Measurements from ENCODE around the gene ASB15. TPM values are rescaled to one million over a fixed set of nuclear protein-coding genes. Genes with fewer than 3 reads are reported as not detected.
"Not testable (repeated sequence)": the region's sequence is repeated elsewhere in the genome, so short reads cannot be mapped to it uniquely, and the experiment has no call there.

ASB15 gene
- total and polyA plus RNA-seq, 2 of the 8 experiments (the other 6 are each of a cell fraction or from before 2014, with no cell fraction given), result not detected

GRCh38 chr7:123633553-123633952, 31.9 kb downstream of the ASB15 start:
- Histone ChIP-seq H3K9me3 (ENCODE audit: insufficient read depth in 2 of 2, low read depth in 1 of 2, low read length in 1 of 2) (no peaks in the 10 kb centered on the region), H3K9ac (replicated peaks in 1 of 4; ENCODE audit: extremely low read depth in 1 of 4, low read depth in 3 of 4, low read length in 3 of 4) (no peak overlapping the region), H2BK5ac (ENCODE audit: low read depth, low read length) (no peak overlapping the region), H2BK15ac (ENCODE audit: low read length) (no peak overlapping the region), H4K20me1 (replicated peaks in 1 of 2; ENCODE audit: control insufficient read depth in 1 of 2, insufficient read depth in 2 of 2, low read length in 2 of 2) (no peaks in the 10 kb centered on the region), H2BK12ac (ENCODE audit: low read depth, low read length) (no peak overlapping the region), H3K4ac (replicated peaks; ENCODE audit: insufficient read length, low read depth, low read length) (no peak overlapping the region), H4K8ac (ENCODE audit: extremely low read depth, insufficient read depth, low read length) (no peak overlapping the region), H3K79me2 (ENCODE audit: control insufficient read depth in 1 of 2, insufficient read depth in 2 of 2, low read length in 2 of 2) (no peaks in the 10 kb centered on the region), H2AFZ (ENCODE audit: low read length) (no peak overlapping the region), H3K27ac (ENCODE audit: low read depth, low read length) (no peak overlapping the region), H2AK5ac (ENCODE audit: low read depth, low read length) (no peak overlapping the region), H4K91ac (replicated peaks; ENCODE audit: insufficient read length, low read length) (no peak overlapping the region), H3K56ac (replicated peaks; ENCODE audit: insufficient read length, low read depth, low read length) (no peak overlapping the region), H3K23me2 (ENCODE audit: low read depth, low read length) (0 out of 2 replicates have a peak, but pooled peaks cover 1% of the 10 kb centered on the region), H4K5ac (ENCODE audit: insufficient read length, low read depth, low read length) (no peak overlapping the region), H3K4me1 (replicated peaks in 1 of 4; ENCODE audit: control insufficient read depth in 3 of 4, insufficient read depth in 4 of 4, low read length in 3 of 4) (no peaks in the 10 kb centered on the region; a peak in 1 of 7 replicates), H3K36me3 (ENCODE audit: control insufficient read depth in 2 of 4, insufficient read depth in 4 of 4, low read length in 3 of 4) (no peaks in the 10 kb centered on the region), H3K14ac (ENCODE audit: insufficient read length) (no peak overlapping the region), H3K18ac (ENCODE audit: extremely low read depth, low read length) (no peak overlapping the region), H2BK120ac (replicated peaks; ENCODE audit: low read depth, low read length) (no peak overlapping the region), H3K27me3 (replicated peaks in 1 of 4; ENCODE audit: control insufficient read depth in 3 of 4, extremely low read depth in 1 of 4, insufficient read depth in 3 of 4, low read length in 3 of 4) (no peaks in the 10 kb centered on the region), H2BK20ac (ENCODE audit: low read length) (no peak overlapping the region), H3K4me2 (ENCODE audit: insufficient read depth in 1 of 2, low read depth in 2 of 2, low read length in 2 of 2) (no peak overlapping the region), H3K79me1 (ENCODE audit: low read depth, low read length) (no peaks in the 10 kb centered on the region), H3K23ac (ENCODE audit: insufficient read length) (no peak overlapping the region), H3K4me3 (ENCODE audit: extremely low read depth in 1 of 4, insufficient read depth in 2 of 4, low read depth in 3 of 4, low read length in 4 of 4) (no peak overlapping the region)
- no peak for TF ChIP-seq BRCA1 (IDR thresholded peaks at IDR 0.05; ENCODE audit: low read depth, low read length)
- no peak for DNase-seq (ENCODE audit: low read depth in 1 of 2, low spot score in 2 of 2)
- ChIA-PET POLR2A (ENCODE audit: partially characterized antibody) (no interaction called here), CTCF (ENCODE audit: partially characterized antibody) (interaction anchor here (0.7 to 4.0 kb wide), 4 partner anchors 9 to 238 kb away, joined by 3 to 33 read pairs (median 8); no protein-coding TSS in a partner anchor)
- FAIRE-seq, result no peak
- WGBS, 2 experiments (ENCODE audit: extremely low coverage in 1 of 2, insufficient coverage in 1 of 2, insufficient read length in 1 of 2, insufficient replicate concordance in 2 of 2, low coverage in 1 of 2, low lambda C conversion rate in 2 of 2, missing lambda C conversion rate in 1 of 2), result 96% methylated on average over 7 of the region's 7 CpGs; no CpG with 5 or more reads in 1 of the 2 experiments

DNA sequence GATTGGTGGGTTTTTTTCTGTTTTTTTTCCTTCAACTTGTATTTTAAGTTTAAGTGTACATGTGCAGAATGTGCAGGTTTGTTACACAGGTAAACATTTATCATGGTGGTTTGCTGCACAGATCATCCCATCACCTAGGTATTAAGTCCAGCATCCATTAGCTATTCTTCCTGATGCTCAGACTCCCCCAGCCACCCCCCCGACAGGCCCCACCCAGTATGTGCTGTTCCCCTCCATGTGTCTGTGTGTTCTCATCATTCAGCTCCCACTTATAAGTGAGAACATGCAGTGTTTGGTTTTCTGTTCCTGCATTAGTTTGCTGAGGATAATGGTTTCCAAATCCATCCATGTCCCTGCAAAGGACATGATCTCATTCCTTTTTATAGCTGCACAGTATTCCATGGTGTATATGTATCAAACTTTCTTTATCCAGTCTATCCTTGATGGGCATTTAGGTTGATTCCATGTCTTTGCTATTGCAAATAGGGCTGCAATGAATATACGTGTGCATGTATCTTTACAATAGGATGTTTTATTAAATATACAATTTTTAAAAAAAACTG, 32.5 kb downstream of the ASB15 start:
- H4K8ac ChIP-seq (ENCODE audit: extremely low read depth, insufficient read depth, low read length); H4K5ac ChIP-seq (ENCODE audit: insufficient read length, low read depth, low read length); H3K23me2 ChIP-seq (ENCODE audit: low read depth, low read length); H2BK120ac ChIP-seq (replicated peaks; ENCODE audit: low read depth, low read length); H3K4ac ChIP-seq (replicated peaks; ENCODE audit: insufficient read length, low read depth, low read length); H2AK5ac ChIP-seq (ENCODE audit: low read depth, low read length); H3K23ac ChIP-seq (ENCODE audit: insufficient read length); H2BK20ac ChIP-seq (ENCODE audit: low read length); H3K27ac ChIP-seq (ENCODE audit: low read depth, low read length); H3K79me2 ChIP-seq (ENCODE audit: control insufficient read depth in 1 of 2, insufficient read depth in 2 of 2, low read length in 2 of 2); H3K79me1 ChIP-seq (ENCODE audit: low read depth, low read length); H3K56ac ChIP-seq (replicated peaks; ENCODE audit: insufficient read length, low read depth, low read length); H2AFZ ChIP-seq (ENCODE audit: low read length); H3K18ac ChIP-seq (ENCODE audit: extremely low read depth, low read length); H2BK12ac ChIP-seq (ENCODE audit: low read depth, low read length); DNase-seq (ENCODE audit: low read depth in 1 of 2, low spot score in 2 of 2); FAIRE-seq; H2BK5ac ChIP-seq (ENCODE audit: low read depth, low read length); H3K4me3 ChIP-seq (ENCODE audit: extremely low read depth in 1 of 4, insufficient read depth in 2 of 4, low read depth in 3 of 4, low read length in 4 of 4); H3K14ac ChIP-seq (ENCODE audit: insufficient read length); H3K9ac ChIP-seq (replicated peaks in 1 of 4; ENCODE audit: extremely low read depth in 1 of 4, low read depth in 3 of 4, low read length in 3 of 4); H2BK15ac ChIP-seq (ENCODE audit: low read length); H3K4me1 ChIP-seq (replicated peaks in 1 of 4; ENCODE audit: control insufficient read depth in 3 of 4, insufficient read depth in 4 of 4, low read length in 3 of 4); H3K27me3 ChIP-seq (replicated peaks in 1 of 4; ENCODE audit: control insufficient read depth in 3 of 4, extremely low read depth in 1 of 4, insufficient read depth in 3 of 4, low read length in 3 of 4); POLR2A ChIA-PET (ENCODE audit: partially characterized antibody); H3K4me2 ChIP-seq (ENCODE audit: insufficient read depth in 1 of 2, low read depth in 2 of 2, low read length in 2 of 2); H4K91ac ChIP-seq (replicated peaks; ENCODE audit: insufficient read length, low read length); H3K36me3 ChIP-seq (ENCODE audit: control insufficient read depth in 2 of 4, insufficient read depth in 4 of 4, low read length in 3 of 4); H4K20me1 ChIP-seq (replicated peaks in 1 of 2; ENCODE audit: control insufficient read depth in 1 of 2, insufficient read depth in 2 of 2, low read length in 2 of 2); H3K9me3 ChIP-seq (ENCODE audit: insufficient read depth in 2 of 2, low read depth in 1 of 2, low read length in 1 of 2): not testable (repeated sequence)
- WGBS, 2 experiments (ENCODE audit: extremely low coverage in 1 of 2, insufficient coverage in 1 of 2, insufficient read length in 1 of 2, insufficient replicate concordance in 2 of 2, low coverage in 1 of 2, low lambda C conversion rate in 2 of 2, missing lambda C conversion rate in 1 of 2), result 96% methylated on average over 2 of the region's 2 CpGs; no CpG with 5 or more reads in 1 of the 2 experiments
- CTCF ChIA-PET (ENCODE audit: partially characterized antibody), result interaction anchor here (0.7 to 4.0 kb wide), 7 partner anchors 10 to 238 kb away, joined by 3 to 33 read pairs (median 6); no protein-coding TSS in a partner anchor
